Measurements from ENCODE around the gene KPNA4. TPM values are rescaled to one million over a fixed set of nuclear protein-coding genes. Genes with fewer than 3 reads are reported as not detected.

The KPNA4 gene
- total and polyA plus RNA-seq, 8 donors, result 5.8 to 23.9 (median 17.4) TPM

DNA sequence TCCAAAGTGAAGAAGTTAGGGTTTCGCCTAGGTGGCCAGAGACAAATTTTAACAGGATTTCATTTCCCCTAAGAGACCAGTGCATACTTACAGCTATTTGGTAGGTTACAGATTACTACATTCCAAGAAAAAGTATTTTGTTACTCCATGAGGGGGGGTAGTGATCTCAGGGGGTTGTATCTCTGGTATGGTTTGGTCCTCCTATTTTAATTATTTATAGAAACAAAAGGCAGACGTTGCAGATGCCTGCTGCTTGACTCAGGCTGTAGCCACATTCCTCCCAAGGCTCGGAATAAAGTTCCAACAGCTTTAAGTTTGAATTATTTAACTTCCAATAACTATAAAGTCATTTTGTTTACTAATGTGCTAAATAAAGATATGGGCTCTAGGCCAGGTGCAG lies 114.5 kb downstream of the KPNA4 start:
- FAIRE-seq, result no peak
- ATAC-seq, result no peak
- whole genome bisulfite sequencing, 2 donors, result 70 to 85% methylated on average over 3 of the region's 3 CpGs
- Histone ChIP-seq H3K4me3 (no peak overlapping the region), H3K9me3 (no peaks in the 10 kb centered on the region), H3K4me1 (peaks cover 0 to 4% (median 0%) of the 10 kb centered on the region in 3 donors), H3K27ac (no peak overlapping the region), H3K27me3 (no peaks in the 10 kb centered on the region), H3K36me3 (no peaks in the 10 kb centered on the region)
- no peak for DNase-seq
- intact Hi-C loops (cut with DNase I), result no loop called here
- TF ChIP-seq, protein P1, sequence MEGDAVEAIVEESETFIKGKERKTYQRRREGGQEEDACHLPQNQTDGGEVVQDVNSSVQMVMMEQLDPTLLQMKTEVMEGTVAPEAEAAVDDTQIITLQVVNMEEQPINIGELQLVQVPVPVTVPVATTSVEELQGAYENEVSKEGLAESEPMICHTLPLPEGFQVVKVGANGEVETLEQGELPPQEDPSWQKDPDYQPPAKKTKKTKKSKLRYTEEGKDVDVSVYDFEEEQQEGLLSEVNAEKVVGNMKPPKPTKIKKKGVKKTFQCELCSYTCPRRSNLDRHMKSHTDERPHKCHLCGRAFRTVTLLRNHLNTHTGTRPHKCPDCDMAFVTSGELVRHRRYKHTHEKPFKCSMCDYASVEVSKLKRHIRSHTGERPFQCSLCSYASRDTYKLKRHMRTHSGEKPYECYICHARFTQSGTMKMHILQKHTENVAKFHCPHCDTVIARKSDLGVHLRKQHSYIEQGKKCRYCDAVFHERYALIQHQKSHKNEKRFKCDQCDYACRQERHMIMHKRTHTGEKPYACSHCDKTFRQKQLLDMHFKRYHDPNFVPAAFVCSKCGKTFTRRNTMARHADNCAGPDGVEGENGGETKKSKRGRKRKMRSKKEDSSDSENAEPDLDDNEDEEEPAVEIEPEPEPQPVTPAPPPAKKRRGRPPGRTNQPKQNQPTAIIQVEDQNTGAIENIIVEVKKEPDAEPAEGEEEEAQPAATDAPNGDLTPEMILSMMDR (IDR thresholded peaks at IDR 0.05), result no peak

DNA sequence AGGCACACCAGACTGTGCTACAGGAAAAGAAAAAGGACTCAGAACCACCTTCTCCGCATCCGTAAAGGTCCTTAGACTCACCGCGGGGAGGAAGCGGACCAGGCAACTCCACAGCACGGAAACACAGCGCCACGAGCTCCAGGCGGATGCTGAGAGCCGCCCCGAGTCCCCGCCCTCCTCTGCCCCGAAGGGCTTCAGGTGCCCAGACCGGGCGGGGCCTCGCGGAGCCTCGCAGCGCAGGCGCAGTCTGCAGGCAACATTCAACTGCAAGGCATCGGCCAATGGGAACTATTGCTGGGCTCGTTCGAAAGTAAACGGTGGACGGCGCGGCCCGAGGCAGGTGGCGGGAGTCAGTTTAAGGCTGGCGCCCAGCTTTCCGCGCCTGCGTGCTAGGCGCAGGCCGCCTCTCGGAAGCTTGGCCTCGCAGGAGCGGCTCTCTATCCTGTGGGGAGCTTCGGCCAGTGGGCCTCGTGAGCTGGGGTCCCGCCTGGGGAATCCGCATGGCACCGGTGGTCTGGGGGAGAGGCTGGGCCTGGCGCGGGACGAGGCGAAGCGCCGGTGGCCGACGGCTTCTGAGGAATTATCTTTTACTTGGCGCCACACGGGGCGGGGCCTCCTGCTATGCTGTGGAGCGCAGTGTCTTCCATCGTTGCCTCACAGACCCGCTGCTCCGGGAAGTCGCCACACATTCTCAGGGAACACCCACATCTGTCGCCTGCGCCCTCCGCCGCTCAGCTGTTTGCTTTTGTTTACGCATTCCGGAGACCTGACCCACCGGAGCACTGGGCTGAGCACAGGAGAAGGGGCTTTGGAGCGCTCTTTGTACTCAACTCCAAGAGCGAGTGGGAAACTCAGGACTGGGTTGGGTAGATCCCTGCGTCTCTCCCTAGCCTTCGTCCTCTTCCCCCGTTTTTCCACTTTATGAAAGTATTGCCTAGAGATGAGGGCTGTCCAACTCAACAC lies 115.5 kb downstream of the KPNA4 start, which contains the start of gene TRIM59:
TSS of gene TRIM59 (minus strand) at position 151 of the 963 bp plus-strand sequence. CDS start 10,603 bp downstream, outside the sequence.
- no peaks in the 10 kb centered on the region for H3K9me3 ChIP-seq
- no peaks in the 10 kb centered on the region for H3K36me3 ChIP-seq
- FAIRE-seq (no peak), ATAC-seq (peak; percentile 96 to 98 (median 98)), DNase-seq (peak; percentile 90 to 96 (median 93))
- intact Hi-C loops (cut with DNase I), result no loop called here
- TF ChIP-seq, protein P1 (IDR thresholded peaks at IDR 0.05), result no peak
- peak within 1 kb of the TSS; percentile 22 to 78 (median 52) for H3K27ac ChIP-seq
- no peaks in the 10 kb centered on the region for H3K27me3 ChIP-seq
- WGBS, 2 donors, result 13 to 16% methylated on average over 61 to 71 of the region's 71 CpGs
- peak within 1 kb of the TSS; percentile 23 to 59 (median 50) for H3K4me3 ChIP-seq
- peaks cover 0 to 4% (median 0%) of the 10 kb centered on the region in 3 donors for H3K4me1 ChIP-seq

DNA sequence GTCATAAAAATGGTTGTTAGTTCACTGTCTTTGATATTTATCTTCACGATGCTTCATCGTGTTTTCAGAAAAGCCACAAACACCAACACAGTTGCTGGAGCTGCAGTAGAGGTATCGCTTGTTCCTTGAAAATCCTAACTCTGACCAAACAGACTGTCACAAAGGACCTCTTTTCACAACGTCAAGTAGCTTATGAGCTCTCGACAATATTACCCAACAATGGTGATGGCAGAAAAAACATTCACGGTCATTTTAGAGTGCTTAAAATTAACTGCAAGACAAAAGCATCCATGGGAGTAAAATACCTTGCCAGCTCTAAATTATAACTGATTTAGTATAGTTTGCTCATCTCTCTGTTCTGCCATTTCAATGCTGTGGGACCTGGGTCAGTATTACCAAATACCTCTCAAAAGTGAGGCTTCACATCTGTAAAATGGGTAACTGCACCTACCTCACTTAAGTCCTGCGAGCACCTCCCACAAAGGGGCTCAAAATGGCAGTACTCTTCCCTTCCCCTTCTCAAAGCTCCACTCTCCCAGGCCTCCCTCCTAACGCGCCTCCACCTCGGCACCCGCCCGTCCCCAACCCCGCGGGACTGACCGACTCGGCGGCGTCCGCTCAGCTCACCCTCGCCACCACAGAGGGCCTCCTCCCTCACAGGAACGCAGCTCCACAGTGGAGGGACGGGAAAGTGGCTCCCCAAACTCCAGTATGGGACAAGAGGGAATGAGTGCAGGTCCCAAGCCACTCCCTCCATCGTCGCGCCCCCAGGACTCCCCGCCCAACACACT lies 116.3 kb downstream of the KPNA4 start:
- FAIRE-seq (no peak), DNase-seq (peak in 3 of 6 donors; percentile 53 to 74 (median 72)), ATAC-seq (peak; percentile 53 to 70 (median 66))
- TF ChIP-seq, protein P1 (IDR thresholded peaks at IDR 0.05), result no peak
- WGBS, 2 donors, result 3 to 6% methylated on average over 26 of the region's 26 CpGs
- Histone ChIP-seq H3K27ac (peak overlapping the region; percentile 22 to 78 (median 52)), H3K36me3 (no peaks in the 10 kb centered on the region), H3K27me3 (no peaks in the 10 kb centered on the region), H3K9me3 (no peaks in the 10 kb centered on the region), H3K4me1 (peaks cover 0 to 4% (median 0%) of the 10 kb centered on the region in 3 donors), H3K4me3 (peak overlapping the region; percentile 23 to 59 (median 50))
- intact Hi-C loops (cut with DNase I), result no loop called here

DNA sequence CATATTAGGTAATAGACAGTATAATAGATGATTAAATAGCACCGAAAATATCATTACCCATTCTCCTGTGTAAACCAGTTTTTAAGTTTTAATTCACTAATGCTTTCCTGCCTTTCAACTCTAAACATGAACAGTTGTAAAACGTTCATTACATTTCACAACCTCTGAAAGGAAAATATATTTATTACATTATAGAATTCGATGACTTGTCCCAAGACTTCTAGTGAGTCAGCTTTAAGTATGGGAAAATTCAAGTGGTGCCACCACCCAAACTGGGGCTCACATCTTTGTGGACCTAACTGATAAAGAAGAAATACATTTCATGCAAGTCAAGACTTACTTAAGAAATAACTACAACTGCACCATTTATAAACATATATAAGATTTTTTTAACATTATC lies 117.8 kb downstream of the KPNA4 start:
- intact Hi-C loops (cut with DNase I), result no loop called here

More for the DNA sequence above, 117.8 kb downstream of the KPNA4 start:
- H3K9me3 ChIP-seq, result no peaks in the 10 kb centered on the region
- no peak overlapping the region for H3K4me3 ChIP-seq
- no peaks in the 10 kb centered on the region for H3K36me3 ChIP-seq
- DNase-seq (no peak), FAIRE-seq (no peak), ATAC-seq (no peak)
- peaks cover 0 to 4% (median 0%) of the 10 kb centered on the region in 3 donors for H3K4me1 ChIP-seq
- no peaks in the 10 kb centered on the region for H3K27me3 ChIP-seq
- H3K27ac ChIP-seq, result no peak overlapping the region
- WGBS, 2 donors, result 58 to 64% methylated on average over 3 of the region's 3 CpGs
- TF ChIP-seq, protein P1 (IDR thresholded peaks at IDR 0.05), result no peak
